ENCODE measurements around the gene NPB. TPM values are rescaled to one million over a fixed set of nuclear protein-coding genes. Genes with fewer than 3 reads are reported as not detected.

NPB gene
- total RNA-seq, 1 donor from 2014 or later = 0.26 TPM

DNA sequence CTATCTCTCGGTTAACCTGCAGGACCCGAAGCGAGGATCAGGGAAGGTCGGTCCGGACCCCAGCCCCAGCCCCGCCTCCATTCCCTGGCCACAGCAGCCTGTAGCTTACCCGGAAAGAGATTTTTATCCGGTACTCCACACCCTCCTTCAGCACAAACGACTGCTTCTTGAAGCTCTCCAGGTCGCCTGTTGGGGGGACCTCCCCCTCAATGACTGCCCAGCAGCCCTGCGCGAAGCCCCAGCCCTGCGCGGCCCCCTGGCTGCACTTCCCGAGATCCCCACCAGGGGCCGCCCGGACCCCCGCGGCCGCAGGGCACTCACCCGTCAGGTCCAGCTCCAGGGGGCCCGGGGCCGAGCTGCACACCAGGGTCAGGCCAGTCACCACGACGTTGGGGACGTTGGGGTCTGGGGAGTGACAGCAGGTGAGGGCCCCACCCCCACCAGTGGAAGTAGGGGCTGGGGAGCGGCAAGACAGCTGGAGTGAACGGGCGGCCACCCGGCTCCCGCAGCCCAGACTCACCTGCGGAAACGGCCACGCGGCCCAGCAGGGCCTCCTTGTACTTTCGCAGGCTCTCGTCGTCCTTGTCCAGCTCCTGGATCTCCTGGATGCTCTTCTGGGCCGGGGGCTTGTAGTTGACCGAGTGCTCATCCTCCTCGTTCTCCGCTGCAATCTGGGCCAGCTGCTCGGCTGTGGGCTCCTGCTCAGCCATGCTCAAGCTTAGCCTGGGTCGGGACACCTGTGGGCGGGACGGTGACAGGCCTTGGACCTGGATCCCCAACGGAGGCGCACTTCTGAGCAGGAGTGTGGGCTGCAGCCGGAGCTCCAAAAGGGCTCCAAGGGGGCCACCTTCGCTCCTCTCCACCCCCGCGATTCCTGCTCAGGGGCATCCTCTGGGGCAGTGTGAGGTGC, 32.6 kb upstream of the NPB start:
- Histone ChIP-seq H3K4me3 (ENCODE audit: low read depth, low read length) (peak overlapping the region; percentile 68), H3K27me3 (ENCODE audit: control insufficient read depth, insufficient read depth, low read length) (no peaks in the 10 kb centered on the region), H3K36me3 (ENCODE audit: control insufficient read depth, insufficient read depth, low read length) (peaks cover 28% of the 10 kb centered on the region)
- FAIRE-seq (no peak), DNase-seq (ENCODE audit: low read depth) (no peak)
- TF ChIP-seq, protein P1, sequence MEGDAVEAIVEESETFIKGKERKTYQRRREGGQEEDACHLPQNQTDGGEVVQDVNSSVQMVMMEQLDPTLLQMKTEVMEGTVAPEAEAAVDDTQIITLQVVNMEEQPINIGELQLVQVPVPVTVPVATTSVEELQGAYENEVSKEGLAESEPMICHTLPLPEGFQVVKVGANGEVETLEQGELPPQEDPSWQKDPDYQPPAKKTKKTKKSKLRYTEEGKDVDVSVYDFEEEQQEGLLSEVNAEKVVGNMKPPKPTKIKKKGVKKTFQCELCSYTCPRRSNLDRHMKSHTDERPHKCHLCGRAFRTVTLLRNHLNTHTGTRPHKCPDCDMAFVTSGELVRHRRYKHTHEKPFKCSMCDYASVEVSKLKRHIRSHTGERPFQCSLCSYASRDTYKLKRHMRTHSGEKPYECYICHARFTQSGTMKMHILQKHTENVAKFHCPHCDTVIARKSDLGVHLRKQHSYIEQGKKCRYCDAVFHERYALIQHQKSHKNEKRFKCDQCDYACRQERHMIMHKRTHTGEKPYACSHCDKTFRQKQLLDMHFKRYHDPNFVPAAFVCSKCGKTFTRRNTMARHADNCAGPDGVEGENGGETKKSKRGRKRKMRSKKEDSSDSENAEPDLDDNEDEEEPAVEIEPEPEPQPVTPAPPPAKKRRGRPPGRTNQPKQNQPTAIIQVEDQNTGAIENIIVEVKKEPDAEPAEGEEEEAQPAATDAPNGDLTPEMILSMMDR (IDR thresholded peaks at IDR 0.05; ENCODE audit: insufficient read depth, low read length, severe bottlenecking) = peak; percentile 75

DNA sequence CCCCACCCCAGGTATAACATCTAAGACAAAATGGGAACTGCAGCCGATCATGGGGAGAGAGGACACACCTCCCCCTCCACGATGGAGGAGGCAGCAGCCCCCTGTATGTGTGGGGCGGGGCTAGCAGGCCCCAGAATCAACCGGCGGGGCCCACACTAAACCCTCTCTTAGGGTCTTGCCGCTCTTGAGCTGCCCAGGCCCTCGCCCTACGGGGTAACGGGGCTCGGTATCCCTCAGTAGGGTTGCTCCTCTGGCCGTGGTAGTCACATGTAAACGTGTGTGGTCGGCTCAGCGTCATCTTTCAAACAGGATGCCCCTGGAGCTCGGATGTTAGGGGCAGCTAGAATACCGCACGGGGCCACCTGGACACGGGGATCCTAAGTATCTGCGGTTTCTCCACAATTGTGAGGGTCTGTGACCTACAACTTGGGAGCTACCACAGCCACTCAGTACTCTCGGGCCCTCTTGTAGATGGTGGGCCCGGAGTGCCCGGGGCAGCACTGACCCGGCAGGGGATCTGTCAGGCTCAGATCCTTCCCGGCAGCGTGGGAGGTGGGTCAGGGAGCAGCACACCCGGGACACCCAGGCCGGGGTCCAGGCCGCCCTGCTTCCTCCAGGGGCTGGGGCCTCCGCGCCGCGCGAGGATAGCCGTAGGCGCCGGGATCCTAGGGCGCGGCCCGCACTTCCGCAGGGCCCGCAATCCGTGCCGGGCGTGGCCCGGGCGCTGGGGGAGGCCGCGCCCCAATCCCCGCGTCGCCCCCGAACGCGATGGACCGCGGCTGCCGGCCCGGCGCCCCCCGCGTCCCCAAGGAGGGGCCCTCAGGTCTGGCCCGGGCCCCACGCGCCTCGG, 31.7 kb upstream of the NPB start:
- Histone ChIP-seq H3K4me3 (ENCODE audit: low read depth, low read length) (peak overlapping the region; percentile 68), H3K27me3 (ENCODE audit: control insufficient read depth, insufficient read depth, low read length) (no peaks in the 10 kb centered on the region), H3K36me3 (ENCODE audit: control insufficient read depth, insufficient read depth, low read length) (peaks cover 26% of the 10 kb centered on the region)
- FAIRE-seq (no peak), DNase-seq (ENCODE audit: low read depth) (no peak)
- TF ChIP-seq, protein P1 (IDR thresholded peaks at IDR 0.05; ENCODE audit: insufficient read depth, low read length, severe bottlenecking) = no peak

DNA sequence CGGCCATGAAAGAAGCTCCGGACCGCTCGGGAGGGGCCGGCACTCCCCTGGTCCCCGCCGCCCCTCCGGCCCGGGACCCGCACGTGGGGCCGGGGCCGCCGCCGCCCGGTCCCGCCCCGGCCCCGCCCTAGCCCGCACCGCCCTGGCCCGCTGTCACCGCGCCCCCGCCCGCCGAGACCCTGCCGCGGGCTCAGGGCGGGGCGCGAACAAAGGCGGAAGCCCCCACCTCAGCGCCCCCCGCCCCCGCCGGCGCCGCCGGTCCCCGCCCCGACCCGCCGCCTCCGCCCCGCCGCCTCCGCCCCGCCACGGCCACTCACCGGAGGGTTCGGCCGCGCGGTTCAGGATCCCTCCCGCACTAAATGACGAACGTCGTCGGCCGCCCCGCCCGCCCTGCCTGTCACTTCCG, 31.1 kb upstream of the NPB start, which contains the start of gene ARHGDIA:
Gene ARHGDIA (minus strand): TSS at position 357 of the 406 bp plus-strand sequence. CDS start 1,407 bp downstream, outside the sequence.
- no peak for DNase-seq (ENCODE audit: low read depth)
- H3K27me3 ChIP-seq (ENCODE audit: control insufficient read depth, insufficient read depth, low read length) = no peaks in the 10 kb centered on the region
- FAIRE-seq = no peak
- peak within 1 kb of the TSS; percentile 68 for H3K4me3 ChIP-seq (ENCODE audit: low read depth, low read length)
- peaks cover 20% of the 10 kb centered on the region for H3K36me3 ChIP-seq (ENCODE audit: control insufficient read depth, insufficient read depth, low read length)
- TF ChIP-seq, protein P1 (IDR thresholded peaks at IDR 0.05; ENCODE audit: insufficient read depth, low read length, severe bottlenecking) = no peak

DNA sequence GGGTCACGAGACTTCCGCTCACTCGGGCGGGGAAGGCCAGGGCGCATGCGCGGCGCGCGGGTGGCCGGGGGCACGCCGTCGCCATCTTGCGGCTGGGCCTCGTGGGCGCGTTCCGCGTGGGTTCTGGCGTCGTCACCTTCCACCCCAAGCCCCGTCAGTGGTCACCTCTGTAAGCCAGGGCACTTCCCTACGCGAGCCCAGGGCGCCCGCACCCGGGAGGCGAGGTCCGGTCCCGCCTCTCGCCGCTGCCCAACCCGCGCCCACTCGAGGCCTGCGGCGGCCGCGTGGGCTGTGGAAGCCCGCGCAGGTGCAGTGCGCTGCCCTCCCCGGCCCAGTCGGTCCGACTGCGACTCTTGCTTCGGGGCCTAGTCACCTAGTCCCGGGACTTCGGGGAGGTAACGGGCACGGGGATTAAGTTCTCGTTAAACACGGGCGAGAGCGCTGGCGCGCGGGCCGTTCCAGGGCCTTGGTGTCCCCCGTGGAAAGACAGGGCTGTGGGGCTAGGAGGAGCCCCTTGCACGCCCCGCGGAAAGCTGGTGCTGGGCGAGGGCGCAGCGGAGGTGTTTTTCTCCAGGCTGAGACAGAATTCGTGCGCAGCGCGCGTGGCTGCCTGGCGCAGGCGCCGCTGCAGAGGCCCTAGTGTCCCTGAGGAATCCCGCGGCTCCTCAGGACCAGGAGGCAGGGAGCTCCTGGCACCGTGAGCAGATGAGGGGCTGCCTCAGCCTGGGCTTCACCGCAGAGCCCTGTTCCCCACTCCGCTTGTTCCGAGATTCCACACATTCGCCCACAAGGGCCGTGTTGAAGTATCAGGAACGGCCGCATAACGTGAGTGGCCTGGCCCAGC, 30.4 kb upstream of the NPB start:
- TF ChIP-seq, protein P1 (IDR thresholded peaks at IDR 0.05; ENCODE audit: insufficient read depth, low read length, severe bottlenecking) = peak; percentile 45
- FAIRE-seq (no peak), DNase-seq (ENCODE audit: low read depth) (peak; percentile 60)
- Histone ChIP-seq H3K27me3 (ENCODE audit: control insufficient read depth, insufficient read depth, low read length) (no peaks in the 10 kb centered on the region), H3K36me3 (ENCODE audit: control insufficient read depth, insufficient read depth, low read length) (peaks cover 18% of the 10 kb centered on the region), H3K4me3 (ENCODE audit: low read depth, low read length) (peak overlapping the region; percentile 68)

DNA sequence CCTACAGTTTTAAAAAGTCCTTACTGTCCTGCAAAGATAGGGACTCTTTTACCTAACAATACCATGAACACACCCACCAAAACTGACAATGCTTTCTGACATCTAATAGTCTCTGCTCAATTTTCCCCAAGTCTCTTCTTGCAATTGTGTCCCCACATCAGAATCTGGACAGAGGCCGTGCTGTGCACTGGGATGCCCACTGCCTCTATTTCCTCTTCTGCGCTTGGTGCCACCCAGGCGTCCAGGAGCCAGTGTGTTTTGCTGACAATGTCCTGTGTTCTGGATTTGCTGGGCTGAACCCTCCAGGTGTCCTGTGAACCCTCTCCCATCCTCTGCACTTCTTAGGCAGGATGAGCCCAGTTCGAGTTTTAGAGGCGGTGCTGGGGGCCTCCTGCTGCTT, 24.5 kb upstream of the NPB start:
- Histone ChIP-seq H3K4me3 (ENCODE audit: low read depth, low read length) (no peak overlapping the region), H3K27me3 (ENCODE audit: control insufficient read depth, insufficient read depth, low read length) (no peaks in the 10 kb centered on the region), H3K36me3 (ENCODE audit: control insufficient read depth, insufficient read depth, low read length) (peaks cover 1% of the 10 kb centered on the region)
- FAIRE-seq (no peak), DNase-seq (ENCODE audit: low read depth) (no peak)
- TF ChIP-seq, protein P1 (IDR thresholded peaks at IDR 0.05; ENCODE audit: insufficient read depth, low read length, severe bottlenecking) = no peak
